ENCODE measurements around the gene KLHL15.
"Not testable (repeated sequence)": the region's sequence is repeated elsewhere in the genome, so short reads cannot be mapped to it uniquely, and the experiment has no call there.

KLHL15 gene

DNA sequence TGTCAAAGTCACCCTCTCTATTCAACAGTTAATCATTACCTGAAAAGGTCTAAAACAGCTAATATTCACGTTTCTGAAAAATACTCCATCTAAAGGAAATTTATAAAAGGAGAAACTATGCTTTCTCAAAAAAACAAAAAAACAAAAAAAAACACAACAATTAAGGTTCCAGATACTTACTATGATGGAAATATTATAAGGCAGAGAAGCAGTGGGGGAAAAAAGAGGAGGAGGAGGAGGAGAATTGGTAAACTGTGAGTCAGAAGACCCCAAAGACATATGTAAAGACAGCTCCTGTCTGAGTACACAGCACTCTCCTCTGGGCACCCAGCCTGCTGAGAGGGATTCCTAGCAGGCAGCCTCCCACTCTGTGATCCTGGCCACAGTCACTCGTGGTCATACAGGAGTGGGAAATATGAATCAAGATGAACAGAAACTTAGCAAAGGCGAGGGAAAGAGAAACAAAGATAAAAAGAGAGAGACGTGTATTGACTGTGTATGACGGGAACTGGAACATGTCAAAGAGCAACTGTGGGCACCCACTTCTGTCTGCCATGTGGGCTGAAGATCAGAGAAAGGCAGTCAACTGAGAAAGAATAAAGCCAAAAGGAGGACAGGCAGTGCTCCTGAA is 12.5 kb downstream of the KLHL15 start:
- no peak for DNase-seq

DNA sequence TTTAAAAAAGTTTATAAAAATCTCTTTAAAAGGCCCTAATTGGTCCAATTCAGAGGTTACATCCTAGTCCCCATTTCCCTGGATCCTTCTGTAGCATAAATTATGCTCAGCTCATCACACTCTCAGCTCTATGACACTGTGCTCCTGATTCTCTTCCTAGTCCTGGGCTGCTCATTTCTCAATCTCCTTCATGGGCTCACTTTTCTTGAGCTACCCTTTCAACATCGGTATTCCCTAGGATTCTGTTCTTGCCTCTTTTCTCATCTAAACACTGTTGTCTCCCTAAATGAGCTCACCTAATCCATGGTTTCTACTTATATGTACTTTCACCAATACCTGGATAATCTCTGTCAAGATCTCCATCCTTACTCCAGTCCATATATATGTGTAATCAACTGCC is 14.7 kb downstream of the KLHL15 start:
- no peak for DNase-seq

DNA sequence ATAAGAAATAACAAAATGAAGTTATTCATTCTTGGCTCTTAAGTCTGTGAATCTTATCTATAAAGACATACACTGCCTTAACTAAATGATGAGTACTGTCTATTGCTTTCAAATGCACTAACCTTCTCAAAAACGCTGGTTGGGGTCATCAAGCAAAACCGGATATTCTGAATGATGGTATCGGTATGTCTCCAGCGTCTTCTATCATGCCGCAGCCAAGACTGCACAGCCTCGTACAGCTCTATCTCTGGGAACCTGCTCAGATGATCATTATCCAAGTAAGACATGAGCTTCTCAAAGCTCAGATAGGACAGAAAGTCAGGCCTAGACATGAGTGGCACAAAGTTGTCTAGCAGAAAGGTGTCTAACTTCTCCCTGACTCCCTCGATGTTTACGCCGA is 21.1 kb downstream of the KLHL15 start:
- no peak for DNase-seq

DNA sequence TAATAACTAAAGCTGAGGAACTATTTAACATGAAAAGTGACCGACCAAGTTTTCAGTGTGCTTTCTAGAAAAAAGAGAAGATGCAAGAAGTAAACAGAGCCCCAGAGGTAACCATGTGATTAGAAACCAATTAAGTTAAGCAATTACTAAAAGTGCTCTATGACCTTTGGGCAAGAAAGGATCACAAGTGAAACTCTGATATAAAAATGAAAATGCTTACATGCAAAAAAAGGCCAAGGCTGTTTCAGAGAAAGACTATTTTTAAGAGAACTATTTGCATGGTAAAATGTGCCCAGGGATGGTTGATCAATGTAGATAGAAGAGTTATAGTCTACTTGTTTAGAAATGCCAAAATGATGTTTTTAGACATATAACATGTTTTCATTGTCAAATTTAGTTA is 22.0 kb downstream of the KLHL15 start:
- DNase-seq, result no peak

DNA sequence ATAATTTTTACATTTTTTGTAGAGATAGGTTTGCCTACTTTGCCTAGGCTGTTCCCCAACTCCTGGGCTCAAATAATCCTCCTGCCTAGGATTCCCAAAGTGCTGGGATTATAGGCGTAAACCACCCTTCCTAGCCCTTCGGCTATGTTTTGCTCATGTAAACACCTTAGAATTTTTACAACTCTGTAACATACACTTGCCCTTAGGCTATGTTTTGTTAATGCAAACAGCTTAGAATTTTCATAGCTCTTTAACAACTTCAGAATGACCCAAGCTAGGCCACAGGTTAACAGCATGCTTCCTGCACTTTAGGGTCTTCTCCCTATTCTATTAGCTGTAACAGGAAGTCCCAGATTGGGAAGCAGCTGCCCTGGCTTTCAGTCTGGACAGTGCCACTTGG is 24.2 kb downstream of the KLHL15 start:
- DNase-seq, result no peak

DNA sequence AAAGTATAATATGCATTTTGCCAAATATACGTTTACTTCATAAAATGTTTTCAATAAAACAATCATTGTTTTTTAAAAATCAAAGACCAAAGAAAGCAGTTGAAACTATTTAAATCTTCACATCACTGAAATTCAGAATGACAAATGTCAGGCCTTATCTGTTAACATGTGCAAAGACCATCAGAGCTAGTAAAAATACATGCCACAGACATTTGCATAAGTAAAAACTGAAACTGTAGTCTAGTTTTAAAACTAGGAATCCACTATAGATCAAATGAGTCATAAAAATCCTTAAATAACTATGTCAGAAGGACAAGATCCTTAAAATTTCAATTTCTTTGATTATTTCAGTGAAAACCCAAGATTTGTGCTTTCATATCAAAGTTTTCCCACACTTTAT is 24.8 kb downstream of the KLHL15 start:
- no peak for DNase-seq

DNA sequence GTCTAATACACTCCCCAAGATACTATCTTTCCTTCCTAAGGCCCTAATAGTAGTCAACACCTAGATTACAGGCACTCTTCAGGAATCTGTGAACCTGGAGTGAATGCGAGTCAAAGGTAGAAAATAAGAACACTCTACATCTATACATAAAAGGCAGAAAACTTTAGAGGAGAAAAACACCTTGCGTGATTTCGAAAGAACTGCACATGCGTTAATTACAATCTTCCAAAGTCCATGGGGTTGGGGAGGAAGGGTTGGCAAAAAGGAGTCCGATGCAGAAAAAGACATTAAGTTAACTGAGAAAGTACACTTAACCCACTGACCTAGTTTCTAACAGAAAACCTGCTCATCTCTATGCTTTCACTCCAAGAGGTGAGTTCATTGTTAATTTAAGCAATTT is 27.3 kb downstream of the KLHL15 start:
- no peak for DNase-seq

DNA sequence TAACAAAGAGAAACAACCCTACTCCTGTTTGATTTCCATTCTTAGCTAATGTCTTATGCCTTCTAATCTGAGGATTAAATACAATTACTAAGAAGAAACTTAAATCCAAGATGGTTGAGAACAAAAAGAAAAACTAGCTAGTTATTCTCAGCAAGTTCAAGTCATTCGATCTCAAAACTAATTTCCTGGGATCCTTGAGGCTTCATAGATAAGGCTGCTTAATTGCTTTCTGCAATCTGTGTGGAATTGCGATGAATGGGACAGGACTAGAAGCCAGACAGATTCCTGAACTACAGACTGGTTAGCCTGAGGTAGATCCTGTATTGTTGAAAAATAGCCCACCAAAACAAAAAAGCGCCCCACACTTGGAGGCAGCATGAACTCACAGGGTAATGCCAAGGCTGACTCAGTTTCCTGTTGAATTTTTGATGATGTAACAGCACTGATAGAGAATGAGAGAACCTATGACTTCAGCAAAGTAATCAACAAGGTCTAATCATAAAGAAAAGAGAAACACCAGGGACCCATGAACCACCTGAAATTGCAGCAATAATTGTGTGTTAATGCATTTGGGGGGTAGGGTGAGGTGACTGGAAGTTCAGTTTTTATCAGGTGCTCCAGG is 33.9 kb downstream of the KLHL15 start:
- no peak for DNase-seq

DNA sequence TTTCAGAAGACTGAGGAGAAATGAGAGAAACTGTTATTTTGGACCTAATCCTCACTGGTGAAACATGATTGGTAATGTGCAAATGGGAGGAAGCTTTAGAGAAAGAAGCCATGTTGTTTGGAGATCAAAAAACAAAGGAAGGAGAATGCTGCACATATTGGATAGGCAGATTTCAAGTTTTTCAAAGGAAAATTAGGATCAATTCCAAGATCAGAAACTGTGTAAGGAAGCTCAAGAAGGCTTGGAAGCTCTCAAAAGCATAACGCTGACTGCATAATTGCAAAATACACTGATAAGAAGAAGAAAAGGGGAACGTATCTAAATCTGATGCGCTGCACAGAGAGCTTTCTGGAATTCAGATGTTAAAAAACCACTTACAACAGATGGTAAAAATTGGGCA is 34.6 kb downstream of the KLHL15 start:
- no peak for DNase-seq

DNA sequence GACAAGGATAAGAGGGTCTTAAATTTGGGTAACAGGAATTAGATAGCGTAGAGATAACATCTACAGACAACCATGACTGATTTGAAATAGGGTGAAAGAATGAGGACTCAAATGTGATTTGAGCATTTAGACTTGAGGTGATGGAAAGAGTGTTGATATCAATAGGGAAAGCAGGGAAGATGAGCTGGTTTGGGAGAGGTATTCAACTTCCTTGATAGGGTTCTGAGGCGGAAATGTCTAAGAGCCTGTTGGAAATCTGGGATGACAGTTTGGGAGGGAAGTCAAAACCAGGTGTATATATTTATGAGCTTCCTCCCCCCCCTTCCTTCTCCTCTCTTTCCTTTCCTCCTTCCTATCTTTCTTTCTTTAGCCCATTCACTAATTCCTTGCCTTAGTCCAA is 36.5 kb downstream of the KLHL15 start:
- DNase-seq, result no peak

DNA sequence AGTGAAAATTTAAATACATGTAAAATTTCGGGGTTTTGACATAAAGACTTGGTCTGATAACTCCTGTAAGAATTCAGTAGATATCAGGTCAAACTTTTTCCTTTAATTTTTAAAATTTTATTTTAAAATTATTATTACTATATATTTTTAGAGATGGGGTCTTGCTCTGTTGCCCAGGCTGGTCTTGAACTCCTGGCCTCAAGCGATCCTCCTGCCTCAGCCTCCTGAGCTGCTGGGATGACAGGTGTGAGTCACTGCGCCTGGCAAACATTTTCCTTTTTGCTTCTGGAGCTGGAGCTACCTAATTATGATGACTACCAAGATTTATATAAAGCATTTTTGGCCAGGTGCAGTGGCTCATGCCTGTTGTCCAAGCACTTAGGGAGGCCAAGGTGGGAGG is 37.3 kb downstream of the KLHL15 start:
- DNase-seq, result no peak

DNA sequence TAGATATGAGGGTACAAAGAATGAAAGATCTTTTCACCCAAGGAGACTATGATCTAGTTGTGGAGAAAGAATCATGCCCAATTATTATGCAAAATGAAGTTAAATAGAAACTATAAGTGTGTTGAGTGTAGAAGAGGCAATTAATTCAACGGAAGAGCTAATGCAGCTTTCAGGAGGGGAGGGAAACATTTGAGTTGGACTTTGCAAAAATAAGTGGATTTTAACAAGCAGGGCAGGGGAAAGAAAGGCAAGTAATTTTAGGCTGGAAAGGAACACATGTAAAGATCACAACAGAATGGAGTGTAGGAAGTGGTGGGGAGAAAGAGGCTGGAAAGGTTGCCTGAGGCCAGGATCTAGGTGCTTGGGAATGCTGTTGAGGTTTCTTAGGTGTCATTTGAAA is 44.1 kb downstream of the KLHL15 start:
- no peak for DNase-seq

DNA sequence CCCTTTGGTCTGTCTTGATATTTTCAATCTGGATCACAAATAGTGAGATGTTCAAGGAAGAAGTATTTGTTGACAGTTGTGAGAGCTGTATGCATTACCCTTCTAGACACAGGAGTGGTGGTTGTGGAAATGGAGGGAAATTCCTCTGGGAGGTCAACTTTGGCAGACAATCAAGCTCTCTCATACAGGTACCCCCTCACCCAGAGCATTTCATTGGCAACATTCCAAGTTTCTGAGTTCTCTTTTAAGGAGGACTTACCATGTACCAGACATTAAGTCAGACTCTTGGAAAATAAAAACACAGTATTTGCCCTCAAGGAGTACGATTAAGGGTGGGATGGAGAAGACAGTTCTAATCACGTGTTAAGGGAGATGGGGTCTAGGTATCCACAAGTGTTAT is 45.3 kb downstream of the KLHL15 start:
- DNase-seq, result peak; percentile 19

DNA sequence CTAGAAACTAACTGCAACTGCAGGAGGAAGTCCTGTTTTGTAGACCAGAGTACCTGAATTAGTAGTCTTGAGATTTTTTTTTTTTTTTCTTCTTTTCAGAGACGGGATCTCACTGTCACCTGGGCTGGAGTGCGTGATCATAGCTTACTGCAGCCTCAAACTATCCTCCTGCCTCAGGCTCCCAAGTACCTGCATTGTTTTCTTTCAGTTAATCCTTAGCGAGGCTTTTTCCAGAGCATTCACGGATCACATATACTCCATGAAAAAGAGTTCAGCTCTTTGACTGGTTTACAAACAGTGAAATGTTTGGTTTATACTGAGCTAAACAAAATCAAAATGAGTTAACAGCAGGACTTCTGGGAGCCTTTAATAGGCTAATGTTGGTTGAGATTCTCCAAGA is 45.8 kb downstream of the KLHL15 start:
- DNase-seq, result peak; percentile 18

DNA sequence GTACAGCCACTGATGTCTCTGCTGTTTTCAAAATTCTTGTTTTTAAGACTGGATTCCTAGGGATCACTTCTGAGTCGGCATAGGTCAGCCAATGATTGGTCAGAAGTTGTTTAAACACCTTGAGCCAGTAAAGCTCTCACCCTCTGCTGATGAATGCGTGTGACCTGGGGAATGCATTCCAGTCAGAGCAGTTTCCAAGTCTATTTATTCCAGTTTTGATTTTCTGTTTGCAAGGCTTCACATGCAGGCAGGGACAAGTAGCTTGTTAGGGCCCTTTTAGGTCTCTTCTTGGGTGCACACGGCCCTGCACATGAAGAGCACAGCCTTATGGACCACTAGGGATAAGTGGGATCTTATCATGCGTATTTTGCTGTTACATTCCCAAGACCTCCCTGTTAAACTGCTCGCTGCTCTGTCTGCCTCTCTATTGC is 47.0 kb downstream of the KLHL15 start:
- DNase-seq, result no peak

DNA sequence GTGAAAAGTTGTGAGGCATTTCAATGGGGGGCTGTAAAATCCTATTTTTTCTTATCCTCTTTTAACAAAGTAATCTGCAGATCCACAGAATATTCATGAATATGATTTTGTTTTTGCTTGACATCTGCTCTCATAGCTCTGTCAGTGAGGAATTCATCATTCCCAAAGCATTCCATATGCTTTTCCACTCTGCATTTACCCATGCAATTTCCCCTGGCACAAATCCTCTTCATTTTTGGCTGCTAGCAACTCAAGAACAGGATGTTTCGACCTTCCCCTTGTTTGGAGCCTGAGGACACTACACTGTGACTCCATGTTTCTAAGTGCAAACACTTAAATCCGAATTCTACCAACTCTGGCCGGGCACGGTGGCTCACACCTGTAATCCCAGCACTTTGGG is 48.5 kb downstream of the KLHL15 start:
- DNase-seq, result no peak

DNA sequence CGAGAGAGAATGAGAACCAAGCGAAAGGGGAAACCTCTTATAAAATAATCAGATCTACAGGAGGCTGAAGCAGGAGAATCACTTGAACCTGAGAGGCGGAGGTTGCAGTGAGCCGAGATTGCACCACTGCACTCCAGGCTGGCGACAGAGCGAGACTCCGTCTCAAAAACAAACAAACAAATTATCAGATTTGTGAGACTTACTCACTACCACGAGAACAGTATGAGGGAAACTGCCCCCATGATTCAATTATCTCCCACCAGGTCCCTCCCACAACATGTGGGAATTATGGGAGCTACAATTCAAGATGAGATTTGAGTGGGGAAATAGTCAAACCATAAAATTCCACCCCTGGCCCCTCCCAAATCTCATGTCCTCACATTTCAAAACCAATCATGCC is 61.4 kb downstream of the KLHL15 start:
- not testable (repeated sequence) for DNase-seq

DNA sequence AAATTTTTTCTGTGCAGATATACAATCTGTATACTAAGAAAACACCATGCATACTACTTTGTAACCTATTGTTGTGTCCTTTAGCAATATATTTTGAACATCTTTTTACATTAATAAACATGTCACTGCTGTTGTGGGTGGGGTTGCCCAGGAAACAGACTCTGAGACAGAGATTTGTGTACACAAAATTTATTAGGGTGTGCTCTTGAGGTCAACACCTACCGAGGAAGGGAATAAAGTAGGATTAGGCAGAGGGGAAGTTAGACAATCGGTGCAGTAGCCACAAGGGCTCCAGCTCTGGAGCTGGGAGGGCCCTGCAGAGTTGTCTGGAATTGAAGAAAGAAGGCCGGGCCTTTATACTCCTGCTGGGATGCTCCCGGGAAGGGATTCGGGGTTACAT is 62.8 kb downstream of the KLHL15 start:
- DNase-seq, result no peak

DNA sequence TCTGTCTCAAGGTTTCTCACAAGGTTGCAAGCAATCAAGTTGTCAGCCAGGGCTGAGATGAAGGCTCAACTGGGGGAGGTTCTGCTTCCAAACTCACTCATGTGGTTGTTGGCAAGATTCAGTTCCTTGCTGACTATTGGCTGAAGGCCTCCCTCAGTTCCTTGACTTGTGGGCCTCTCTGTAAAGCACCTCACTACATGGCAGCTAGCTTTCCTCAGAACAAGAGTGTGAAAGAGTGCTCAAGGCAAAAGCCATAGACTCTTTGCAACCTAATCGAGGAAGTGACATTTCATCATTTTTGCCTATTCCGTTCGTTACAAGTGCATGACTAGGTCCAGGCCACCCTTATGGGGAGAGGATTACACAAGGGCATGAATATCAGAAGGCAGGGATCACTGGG is 67.2 kb downstream of the KLHL15 start:
- no peak for DNase-seq

DNA sequence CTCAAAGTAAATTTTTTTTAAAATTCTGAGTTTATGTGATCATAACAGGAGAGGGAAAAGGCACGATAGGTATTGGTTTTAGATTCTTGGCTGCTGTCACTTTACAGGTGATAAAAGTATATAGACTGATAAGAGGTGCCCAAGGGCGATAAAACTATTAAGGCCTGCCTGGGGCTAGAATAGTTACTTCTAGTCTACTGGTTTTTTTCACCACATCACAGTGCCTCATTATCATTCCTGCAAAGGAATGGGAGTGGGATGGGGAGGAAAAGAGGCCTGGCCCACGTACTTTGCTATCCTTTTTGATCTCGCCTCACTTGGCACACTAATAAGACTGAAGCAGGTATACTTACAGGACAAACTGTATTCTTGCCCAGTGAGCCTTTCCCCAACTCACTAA is 72.6 kb downstream of the KLHL15 start:
- DNase-seq, result no peak

DNA sequence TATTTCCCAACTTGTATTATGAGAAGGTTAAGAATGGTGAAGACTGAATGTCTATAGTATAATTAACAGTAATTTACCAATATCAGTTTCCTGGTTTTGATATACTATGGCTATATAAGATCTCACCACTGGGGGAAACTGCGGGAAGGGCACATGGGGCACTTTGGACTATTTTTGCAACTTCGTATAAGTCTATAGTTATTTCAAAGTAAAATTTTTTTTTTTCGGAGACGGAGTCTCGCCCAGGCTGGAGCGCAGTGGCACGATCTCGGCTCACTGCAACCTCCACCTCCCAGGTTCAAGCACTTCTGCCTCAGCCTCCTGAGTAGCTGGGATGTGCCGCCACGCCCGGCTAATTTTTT is 73.1 kb downstream of the KLHL15 start:
- no peak for DNase-seq

DNA sequence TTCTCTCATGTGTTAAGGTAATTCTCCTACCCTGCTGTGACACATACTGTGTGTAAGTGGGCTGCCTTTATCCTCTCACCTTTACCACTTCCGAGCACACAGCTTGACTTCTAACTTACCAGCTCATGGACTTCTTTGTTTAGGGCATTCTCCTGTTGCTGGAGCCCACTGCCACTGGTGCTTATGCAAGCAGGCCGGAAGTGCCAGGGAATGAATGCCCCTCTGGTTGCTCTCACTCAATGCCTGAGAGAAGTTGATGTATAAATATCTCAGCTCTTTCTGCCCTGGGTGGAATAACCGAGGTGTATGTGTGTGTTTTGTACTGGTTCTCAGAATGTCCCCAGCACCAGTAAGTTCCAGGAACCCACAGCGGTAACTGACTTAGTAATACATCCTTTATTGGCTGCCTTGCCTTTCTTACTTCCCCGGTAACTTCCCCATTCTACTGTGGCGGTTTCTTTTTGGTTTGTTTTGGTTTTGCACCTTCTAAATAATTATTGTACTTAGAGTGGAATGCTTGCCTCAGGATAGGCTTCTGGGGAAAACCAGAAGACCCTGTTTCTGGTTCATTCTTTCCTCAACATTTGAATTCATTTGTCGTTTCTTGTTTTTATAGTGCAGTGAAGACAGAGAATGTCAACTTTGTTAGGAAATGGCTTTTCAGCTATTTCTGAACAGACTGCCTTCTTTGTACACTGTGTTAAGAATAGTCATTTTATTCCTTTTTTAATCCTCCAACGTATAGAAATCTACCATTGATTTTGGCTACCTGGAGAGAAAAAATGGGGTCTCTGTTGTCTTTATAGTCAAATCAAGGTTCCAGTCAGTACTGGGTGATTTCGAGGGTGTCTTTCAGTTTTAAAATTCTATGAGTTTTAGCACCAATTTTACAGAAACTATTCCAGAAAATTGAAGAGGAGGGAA is 73.7 kb downstream of the KLHL15 start:
- peak; percentile 62 for DNase-seq

DNA sequence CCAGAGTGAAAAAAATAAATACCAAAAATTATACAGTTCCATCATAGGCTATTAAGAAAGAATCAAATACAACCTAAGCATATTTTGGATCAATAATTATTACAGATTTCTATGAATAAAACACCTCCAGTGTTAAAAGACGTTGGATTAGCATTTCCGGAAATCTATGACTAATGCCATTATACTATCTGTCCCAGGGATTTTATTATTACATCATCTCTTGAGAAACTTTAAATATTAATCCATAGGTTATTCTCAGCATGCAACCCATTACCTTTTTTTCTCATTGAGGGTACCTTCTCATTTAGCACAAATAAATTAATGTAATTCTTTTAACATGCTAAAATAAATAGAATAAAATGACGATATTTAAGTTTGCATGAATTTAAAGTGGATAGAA is 74.6 kb downstream of the KLHL15 start:
- no peak for DNase-seq

DNA sequence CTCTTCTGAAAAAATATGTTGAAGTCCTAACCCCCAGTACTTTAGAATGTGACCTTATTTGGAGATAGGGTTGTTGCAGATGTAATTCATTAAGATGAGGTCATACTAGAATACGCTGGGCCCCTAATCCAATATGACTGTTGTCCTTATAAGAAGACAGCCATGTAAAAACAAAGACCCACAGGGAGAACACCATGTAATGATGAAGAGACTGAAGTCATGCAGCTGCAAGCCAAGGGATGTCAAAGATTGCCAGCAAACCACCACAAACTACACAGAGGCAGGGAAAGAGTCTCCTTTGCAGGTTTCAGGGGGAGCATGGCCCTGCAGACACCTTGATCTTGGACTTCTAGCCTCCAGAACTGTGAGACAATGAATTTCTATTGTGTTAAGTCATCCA is 81.8 kb downstream of the KLHL15 start:
- no peak for DNase-seq
